SK-N-SH treated with all-trans-retinoic acid at 6 μM for 48 hours (cell line): ENCODE data around the gene CALN1.

ENCODE experiments used
- ARNTL ChIP-seq: fragments of 450-650 bp; formaldehyde crosslinking; IDR thresholded peaks from 2 replicates; pipeline ENCODE4 v1.5.0; 2020; ENCODE audit warnings: low read depth, mild to moderate bottlenecking, moderate library complexity, borderline replicate concordance
- GLIS3 ChIP-seq: fragments of 250-450 bp; sonication (Bioruptor Pico); IDR thresholded peaks from 2 replicates; pipeline ENCODE4 v1.5.0; 2020; ENCODE audit warnings: mild to moderate bottlenecking, moderate library complexity
- OSR1 ChIP-seq: fragments of 250-450 bp; sonication (Bioruptor Pico); IDR thresholded peaks from 2 replicates; pipeline ENCODE4 v1.8.0; 2022; ENCODE audit warnings: moderate library complexity, mild to moderate bottlenecking, inconsistent platforms
- RARB ChIP-seq: fragments of 250-450 bp; sonication (Bioruptor Pico); IDR thresholded peaks from 2 replicates; pipeline ENCODE4 v1.8.0; 2021; ENCODE audit warnings: mild to moderate bottlenecking, moderate library complexity
- ZC3H10 ChIP-seq: fragments of 250-450 bp; sonication (Bioruptor Pico); IDR thresholded peaks from 2 replicates; pipeline ENCODE4 v1.5.1; 2021; ENCODE audit warnings: mild to moderate bottlenecking, moderate library complexity
- ZFP3 ChIP-seq: fragments of 250-450 bp; sonication (Bioruptor Pico); IDR thresholded peaks from 2 replicates; pipeline ENCODE4 v1.5.0; 2020; ENCODE audit warnings: mild to moderate bottlenecking, moderate library complexity
- ZNF70 ChIP-seq: fragments of 450-650 bp; formaldehyde crosslinking; IDR thresholded peaks from 2 replicates; pipeline ENCODE4 v1.5.0; 2020; ENCODE audit warnings: mild to moderate bottlenecking, moderate library complexity
- ZNF8 ChIP-seq: fragments of 450-650 bp; formaldehyde crosslinking; IDR thresholded peaks from 2 replicates; pipeline ENCODE4 v1.5.0; 2020; ENCODE audit warnings: mild to moderate bottlenecking, moderate library complexity
- TF ChIP-seq, protein P1 (sequence below): fragments of 250-450 bp; sonication (Bioruptor Pico); IDR thresholded peaks from 2 replicates; pipeline ENCODE4 v1.5.1; 2020; ENCODE audit warnings: low read depth, mild to moderate bottlenecking, moderate library complexity
- TF ChIP-seq, protein P2 (sequence below): fragments of 250-450 bp; sonication (Bioruptor Pico); IDR thresholded peaks from 2 replicates; pipeline ENCODE4 v1.8.0; 2020; ENCODE audit warnings: mild to moderate bottlenecking, moderate library complexity, borderline replicate concordance
- TF ChIP-seq, protein P3 (sequence below): fragments of 250-450 bp; sonication (Bioruptor Pico); IDR thresholded peaks from 2 replicates; pipeline ENCODE4 v1.5.0; 2020; ENCODE audit warnings: mild to moderate bottlenecking, moderate library complexity

DNA sequence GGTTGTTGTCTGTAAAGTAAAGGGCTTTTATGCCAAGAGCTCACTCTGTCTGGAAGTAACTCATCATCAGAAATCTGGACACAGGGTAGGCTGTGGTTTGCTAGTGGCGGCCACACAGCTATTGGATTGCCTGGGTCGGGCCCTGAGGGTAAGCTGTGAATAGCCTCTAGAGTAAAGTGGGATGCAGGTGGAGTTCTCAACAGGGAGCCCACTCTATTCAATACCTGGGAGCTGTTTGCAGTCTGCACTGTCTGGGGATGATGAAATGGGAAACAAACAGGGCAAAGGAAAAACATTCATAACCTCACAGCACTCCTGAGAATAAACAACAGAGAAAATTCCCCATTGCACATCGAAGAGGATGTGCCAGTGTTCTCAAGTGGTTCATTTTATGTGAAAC, 582.6 kb downstream of the CALN1 start:
- TF ChIP-seq, protein P1, sequence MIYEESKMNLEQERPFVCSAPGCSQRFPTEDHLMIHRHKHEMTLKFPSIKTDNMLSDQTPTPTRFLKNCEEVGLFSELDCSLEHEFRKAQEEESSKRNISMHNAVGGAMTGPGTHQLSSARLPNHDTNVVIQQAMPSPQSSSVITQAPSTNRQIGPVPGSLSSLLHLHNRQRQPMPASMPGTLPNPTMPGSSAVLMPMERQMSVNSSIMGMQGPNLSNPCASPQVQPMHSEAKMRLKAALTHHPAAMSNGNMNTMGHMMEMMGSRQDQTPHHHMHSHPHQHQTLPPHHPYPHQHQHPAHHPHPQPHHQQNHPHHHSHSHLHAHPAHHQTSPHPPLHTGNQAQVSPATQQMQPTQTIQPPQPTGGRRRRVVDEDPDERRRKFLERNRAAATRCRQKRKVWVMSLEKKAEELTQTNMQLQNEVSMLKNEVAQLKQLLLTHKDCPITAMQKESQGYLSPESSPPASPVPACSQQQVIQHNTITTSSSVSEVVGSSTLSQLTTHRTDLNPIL (CRISPR knock-in tag) = no peak
- no peak for TF ChIP-seq ZNF8 (CRISPR knock-in tag)
- TF ChIP-seq GLIS3 (CRISPR knock-in tag) = no peak
- TF ChIP-seq ARNTL (CRISPR knock-in tag) = no peak
- TF ChIP-seq ZC3H10 (CRISPR knock-in tag) = no peak
- TF ChIP-seq RARB (CRISPR knock-in tag) = no peak
- no peak for TF ChIP-seq OSR1 (CRISPR knock-in tag)
- TF ChIP-seq, protein P2, sequence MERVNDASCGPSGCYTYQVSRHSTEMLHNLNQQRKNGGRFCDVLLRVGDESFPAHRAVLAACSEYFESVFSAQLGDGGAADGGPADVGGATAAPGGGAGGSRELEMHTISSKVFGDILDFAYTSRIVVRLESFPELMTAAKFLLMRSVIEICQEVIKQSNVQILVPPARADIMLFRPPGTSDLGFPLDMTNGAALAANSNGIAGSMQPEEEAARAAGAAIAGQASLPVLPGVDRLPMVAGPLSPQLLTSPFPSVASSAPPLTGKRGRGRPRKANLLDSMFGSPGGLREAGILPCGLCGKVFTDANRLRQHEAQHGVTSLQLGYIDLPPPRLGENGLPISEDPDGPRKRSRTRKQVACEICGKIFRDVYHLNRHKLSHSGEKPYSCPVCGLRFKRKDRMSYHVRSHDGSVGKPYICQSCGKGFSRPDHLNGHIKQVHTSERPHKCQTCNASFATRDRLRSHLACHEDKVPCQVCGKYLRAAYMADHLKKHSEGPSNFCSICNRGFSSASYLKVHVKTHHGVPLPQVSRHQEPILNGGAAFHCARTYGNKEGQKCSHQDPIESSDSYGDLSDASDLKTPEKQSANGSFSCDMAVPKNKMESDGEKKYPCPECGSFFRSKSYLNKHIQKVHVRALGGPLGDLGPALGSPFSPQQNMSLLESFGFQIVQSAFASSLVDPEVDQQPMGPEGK (CRISPR knock-in tag) = no peak
- TF ChIP-seq, protein P3, sequence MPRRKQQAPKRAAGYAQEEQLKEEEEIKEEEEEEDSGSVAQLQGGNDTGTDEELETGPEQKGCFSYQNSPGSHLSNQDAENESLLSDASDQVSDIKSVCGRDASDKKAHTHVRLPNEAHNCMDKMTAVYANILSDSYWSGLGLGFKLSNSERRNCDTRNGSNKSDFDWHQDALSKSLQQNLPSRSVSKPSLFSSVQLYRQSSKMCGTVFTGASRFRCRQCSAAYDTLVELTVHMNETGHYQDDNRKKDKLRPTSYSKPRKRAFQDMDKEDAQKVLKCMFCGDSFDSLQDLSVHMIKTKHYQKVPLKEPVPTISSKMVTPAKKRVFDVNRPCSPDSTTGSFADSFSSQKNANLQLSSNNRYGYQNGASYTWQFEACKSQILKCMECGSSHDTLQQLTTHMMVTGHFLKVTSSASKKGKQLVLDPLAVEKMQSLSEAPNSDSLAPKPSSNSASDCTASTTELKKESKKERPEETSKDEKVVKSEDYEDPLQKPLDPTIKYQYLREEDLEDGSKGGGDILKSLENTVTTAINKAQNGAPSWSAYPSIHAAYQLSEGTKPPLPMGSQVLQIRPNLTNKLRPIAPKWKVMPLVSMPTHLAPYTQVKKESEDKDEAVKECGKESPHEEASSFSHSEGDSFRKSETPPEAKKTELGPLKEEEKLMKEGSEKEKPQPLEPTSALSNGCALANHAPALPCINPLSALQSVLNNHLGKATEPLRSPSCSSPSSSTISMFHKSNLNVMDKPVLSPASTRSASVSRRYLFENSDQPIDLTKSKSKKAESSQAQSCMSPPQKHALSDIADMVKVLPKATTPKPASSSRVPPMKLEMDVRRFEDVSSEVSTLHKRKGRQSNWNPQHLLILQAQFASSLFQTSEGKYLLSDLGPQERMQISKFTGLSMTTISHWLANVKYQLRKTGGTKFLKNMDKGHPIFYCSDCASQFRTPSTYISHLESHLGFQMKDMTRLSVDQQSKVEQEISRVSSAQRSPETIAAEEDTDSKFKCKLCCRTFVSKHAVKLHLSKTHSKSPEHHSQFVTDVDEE = no peak
- no peak for TF ChIP-seq ZNF70 (CRISPR knock-in tag)
- no peak for TF ChIP-seq ZFP3 (CRISPR knock-in tag)
